Ovary (tissue), 3 donors: ENCODE measurements around the gene PXK.

ENCODE experiments used
- POLR2A ChIP-seq: fragments of 450-650 bp; IDR thresholded peaks from one replicate; pipeline ENCODE4 v1.6.1; 2017; ENCODE audit warnings: antibody characterized with exemption, mild to moderate bottlenecking, moderate library complexity
- TF ChIP-seq, protein P1 (sequence below), 3 donors: fragments of 450-650 bp in 2 of 3; fragments of 200-600 bp in 1 of 3; IDR thresholded peaks; one replicate each; pipeline versions ENCODE4 v1.5.1 to v1.8.0; 2016 to 2022; ENCODE audit warnings: antibody characterized with exemption in 3 of 3, mild to moderate bottlenecking in 1 of 3
- donor health status: DM: no; HTN: no; CAD: no.

GRCh38 chr3:58296843-58297242 lies 35.8 kb upstream of the PXK start:
- TF ChIP-seq, protein P1, sequence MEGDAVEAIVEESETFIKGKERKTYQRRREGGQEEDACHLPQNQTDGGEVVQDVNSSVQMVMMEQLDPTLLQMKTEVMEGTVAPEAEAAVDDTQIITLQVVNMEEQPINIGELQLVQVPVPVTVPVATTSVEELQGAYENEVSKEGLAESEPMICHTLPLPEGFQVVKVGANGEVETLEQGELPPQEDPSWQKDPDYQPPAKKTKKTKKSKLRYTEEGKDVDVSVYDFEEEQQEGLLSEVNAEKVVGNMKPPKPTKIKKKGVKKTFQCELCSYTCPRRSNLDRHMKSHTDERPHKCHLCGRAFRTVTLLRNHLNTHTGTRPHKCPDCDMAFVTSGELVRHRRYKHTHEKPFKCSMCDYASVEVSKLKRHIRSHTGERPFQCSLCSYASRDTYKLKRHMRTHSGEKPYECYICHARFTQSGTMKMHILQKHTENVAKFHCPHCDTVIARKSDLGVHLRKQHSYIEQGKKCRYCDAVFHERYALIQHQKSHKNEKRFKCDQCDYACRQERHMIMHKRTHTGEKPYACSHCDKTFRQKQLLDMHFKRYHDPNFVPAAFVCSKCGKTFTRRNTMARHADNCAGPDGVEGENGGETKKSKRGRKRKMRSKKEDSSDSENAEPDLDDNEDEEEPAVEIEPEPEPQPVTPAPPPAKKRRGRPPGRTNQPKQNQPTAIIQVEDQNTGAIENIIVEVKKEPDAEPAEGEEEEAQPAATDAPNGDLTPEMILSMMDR (IDR thresholded peaks at IDR 0.05): no peak
- no peak for TF ChIP-seq POLR2A
